ENCODE results near the gene SLC27A1.
"Not testable (repeated sequence)": the region's sequence is repeated elsewhere in the genome, so short reads cannot be mapped to it uniquely, and the experiment has no call there.

Gene SLC27A1

DNA sequence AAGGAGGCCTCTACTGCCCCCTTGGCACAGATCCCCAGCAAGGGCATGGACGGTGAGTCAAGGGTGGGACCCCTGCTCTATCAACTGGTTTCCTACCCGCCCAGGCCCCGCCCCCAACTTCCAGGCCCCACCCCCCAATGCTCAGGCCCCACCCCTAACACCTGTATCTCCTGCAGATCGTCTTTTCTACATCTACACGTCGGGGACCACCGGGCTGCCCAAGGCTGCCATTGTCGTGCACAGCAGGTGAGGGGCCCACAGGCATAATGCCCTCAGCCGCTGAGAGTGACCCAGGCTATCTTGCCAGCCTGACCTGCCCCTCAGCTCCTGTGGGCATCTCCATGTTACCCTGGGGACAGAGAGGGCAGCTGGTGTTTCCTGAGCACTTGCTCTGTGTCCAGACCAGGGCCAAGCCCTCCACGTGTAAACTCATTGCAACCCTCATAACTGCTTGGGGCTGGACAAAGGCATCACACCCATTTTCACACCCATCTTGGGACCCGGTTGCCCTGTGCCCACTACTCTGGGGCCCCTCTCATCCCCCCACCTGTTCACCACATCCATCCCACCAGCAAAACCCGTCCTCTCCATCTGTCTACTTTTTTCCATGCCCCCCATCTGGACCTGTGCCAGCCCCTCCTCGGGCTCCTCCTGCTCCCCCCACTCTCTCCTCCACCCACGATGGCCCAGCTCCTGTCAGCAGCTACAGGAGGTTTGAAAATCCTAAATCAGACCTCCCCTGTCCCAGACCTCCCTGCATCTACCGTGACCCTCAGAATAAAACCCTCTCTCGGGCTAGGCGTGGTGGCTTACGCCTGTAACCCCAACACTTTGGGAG, 17.2 kb downstream of the SLC27A1 start:
- no peak for DNase-seq

DNA sequence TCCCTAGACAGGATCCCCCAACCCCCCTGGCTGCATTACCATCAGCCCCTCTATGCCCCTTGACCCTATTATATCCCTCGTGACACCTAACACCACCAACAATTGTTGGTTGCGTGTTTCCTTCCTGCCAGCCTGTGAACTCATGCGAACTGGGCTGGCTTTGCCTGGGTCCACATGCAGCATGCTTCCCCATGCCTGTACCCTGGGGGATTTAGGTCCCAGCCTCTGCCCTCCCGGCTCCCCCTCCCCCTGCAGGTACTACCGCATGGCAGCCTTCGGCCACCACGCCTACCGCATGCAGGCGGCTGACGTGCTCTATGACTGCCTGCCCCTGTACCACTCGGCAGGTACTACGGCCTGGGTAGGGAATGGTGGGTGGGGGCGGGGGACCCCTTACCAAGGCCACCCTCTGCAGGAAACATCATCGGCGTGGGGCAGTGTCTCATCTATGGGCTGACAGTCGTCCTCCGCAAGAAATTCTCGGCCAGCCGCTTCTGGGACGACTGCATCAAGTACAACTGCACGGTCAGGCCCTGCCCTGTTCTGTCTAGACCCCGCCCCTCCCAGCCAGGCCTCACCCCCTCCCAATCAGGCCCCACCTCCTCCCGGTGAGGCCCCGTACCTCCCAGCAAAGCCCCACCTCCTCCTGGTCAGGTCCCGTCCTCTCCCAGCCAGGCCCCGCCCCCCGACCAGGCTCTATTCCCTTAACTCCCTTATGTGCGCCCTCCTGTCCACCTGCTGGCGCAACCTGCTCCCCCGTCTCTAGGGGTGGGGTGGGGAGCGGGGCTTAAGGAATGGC, 18.5 kb downstream of the SLC27A1 start:
- no peak for DNase-seq

DNA sequence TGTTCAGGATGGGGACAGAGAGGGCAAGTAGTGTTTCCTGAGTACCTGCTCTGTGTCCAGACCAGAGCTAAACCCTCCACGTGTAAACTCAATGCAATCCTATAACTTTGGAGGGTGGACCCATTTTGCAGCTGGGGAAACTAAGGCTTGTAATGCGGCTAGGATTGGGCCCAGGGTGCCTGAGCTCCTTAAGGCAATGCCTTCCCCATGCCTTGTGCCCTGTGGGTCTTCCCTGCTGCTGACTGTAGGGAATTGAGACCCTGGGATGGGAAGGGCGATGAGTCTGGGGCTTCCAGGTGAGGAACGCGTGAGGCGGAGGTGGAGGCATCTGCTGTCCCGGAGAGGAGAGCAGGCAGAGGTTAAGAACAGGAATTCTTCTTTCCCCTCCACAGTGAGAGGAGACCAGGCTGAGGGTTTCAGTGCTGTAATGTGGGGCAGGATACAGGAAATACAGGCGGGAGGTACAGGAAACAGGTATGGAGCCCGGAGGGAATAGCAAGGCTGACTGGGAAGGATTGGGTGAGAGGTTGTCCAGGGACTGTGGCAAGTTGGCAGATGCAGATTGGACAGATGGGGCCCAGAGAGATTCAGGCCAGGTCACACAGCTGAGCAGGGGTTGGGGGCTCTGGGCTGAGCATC, 19.2 kb downstream of the SLC27A1 start:
- DNase-seq, result no peak

DNA sequence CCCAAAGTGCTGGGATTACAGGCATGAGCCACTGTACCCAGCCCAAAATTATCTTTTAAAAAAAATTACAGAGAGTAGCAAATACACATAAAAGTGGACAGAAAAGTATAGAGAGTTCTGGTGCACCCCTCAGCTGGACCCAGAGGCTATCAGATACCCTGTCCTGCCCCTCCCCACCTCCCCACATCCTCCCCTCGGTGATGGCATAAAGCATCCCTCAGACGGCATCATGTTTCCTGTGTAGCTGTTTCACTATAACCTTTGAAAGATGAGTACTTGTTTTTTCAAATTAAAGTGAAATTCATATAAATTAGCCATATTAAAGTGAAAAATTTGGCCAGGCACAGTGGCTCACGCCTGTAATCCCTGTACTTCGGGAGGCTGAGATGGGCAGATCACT, 20.1 kb downstream of the SLC27A1 start:
- DNase-seq, result no peak

DNA sequence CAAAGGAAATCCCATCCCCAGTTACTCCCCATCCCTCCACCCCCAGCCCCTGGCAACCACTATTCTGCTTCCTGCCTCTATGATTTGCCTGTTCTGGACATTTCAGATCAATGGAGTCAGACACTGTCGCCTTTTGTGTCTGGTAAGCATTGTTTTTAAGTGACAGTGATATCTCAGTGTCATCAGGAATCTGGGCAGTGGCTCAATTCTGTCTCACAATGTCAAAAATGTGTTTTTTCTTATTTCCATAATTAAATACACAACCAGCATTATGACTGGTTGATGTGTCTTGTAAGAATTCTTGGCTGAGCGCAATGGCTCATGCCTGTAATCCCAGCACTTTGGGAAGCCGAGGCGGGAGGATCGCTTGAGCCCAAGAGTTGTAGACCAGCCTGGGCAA, 21.0 kb downstream of the SLC27A1 start:
- DNase-seq, result no peak

DNA sequence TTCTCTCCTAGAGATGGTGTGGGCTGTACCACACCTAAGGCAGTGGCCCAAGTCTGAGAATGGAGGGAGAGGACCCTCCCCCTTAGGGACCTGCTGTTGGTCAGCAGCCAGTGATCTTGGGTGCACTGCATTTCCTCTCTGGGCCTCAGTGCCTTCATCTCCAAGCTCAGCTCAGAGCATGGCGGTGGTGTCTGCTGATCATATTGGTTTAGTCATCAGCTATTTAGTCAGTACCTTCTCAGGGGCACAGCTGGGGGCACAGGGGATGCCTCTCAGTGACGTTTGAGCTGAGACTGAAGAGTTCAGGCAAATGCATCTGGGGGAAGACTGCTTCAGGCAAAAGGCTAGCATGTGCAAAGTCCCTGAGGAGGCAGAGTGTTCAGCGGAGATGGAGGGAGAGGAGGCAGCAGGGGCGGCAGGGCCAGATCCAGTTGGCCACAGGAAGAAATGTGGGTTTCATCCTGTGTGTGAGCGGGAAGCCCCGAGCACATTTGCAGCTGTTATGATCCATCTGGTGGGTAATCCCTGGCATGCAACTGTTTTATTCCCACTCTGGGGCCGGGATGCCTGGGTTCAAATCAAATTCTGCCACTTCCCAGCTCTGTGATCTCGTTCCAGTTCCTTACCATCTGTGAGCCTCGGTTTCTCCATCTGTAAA, 25.4 kb downstream of the SLC27A1 start:
- no peak for DNase-seq

DNA sequence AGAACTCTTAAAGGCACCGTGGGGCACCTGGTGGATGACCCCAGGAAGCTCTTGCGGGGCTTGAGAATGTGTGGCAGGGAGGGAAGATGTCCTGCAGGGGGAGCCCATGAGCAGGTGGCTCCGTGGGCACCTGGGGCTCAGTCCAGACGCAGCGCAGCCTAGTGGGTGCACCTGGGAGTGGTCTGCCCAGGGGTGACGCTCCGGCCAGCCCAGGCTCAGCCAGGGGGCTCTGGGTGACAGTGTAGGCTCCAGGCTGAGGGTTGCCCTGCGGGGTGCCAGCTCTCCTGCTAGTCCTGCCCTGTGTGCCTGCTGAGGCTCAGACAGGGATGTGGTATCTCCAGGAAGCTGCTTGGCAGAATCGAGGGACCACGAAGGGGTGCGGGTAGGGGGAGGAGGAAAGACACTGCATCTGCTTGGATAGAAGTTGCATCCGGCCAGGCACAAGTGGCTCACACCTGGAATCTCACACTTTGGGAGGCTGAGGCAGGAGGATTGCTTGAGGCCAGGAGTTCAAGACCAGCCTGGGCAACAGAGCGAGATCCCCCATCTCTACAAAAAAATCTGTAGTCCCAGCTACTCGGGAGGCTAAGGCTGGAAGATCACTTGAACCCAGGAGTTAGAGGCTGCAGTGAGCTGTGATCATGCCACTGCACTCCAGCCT, 26.1 kb downstream of the SLC27A1 start:
- peak in 1 of 2 experiments; percentile 58 for DNase-seq

DNA sequence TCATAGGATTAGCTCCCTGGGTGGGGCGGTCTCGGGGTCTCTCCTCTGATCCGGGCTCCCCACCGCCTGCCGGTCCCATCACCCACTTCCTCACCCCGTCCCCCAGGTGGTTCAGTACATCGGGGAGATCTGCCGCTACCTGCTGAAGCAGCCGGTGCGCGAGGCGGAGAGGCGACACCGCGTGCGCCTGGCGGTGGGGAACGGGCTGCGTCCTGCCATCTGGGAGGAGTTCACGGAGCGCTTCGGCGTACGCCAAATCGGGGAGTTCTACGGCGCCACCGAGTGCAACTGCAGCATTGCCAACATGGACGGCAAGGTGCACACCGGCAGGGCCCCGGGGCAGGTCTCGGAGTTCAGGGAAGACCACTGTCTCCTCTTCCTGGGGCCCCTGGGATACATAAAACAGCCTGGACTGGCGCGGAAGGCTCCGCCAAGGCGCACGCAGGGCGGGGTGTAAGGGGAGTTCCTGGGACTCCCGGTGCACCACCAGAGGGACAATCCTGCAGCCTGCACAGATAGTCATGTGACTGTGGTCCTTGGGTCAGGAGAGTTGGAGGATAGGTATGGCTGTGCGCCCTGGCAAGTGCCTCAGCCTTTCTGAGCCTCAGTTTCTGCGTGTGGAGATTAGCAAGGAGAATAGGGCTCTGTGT, 26.9 kb downstream of the SLC27A1 start:
- no peak for DNase-seq

DNA sequence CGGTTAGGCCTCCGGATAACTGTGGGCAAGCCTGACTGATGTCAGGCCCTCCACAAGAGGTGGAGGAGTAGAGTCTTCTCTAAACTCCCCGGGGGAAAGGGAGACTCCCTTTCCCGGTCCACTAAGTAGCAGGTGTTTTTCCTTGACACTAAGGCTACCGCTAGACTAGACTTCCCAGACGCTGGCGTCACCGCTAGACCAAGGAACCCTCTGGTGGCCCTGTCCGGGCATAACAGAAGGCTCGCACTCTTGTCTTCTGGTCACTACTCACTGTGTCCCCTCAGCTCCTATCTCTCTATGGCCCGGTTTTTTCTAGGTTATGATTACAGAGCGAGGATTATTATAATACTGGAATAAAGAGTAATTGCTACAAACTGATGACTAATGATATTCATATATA, 28.7 kb downstream of the SLC27A1 start:
- not testable (repeated sequence) for DNase-seq

DNA sequence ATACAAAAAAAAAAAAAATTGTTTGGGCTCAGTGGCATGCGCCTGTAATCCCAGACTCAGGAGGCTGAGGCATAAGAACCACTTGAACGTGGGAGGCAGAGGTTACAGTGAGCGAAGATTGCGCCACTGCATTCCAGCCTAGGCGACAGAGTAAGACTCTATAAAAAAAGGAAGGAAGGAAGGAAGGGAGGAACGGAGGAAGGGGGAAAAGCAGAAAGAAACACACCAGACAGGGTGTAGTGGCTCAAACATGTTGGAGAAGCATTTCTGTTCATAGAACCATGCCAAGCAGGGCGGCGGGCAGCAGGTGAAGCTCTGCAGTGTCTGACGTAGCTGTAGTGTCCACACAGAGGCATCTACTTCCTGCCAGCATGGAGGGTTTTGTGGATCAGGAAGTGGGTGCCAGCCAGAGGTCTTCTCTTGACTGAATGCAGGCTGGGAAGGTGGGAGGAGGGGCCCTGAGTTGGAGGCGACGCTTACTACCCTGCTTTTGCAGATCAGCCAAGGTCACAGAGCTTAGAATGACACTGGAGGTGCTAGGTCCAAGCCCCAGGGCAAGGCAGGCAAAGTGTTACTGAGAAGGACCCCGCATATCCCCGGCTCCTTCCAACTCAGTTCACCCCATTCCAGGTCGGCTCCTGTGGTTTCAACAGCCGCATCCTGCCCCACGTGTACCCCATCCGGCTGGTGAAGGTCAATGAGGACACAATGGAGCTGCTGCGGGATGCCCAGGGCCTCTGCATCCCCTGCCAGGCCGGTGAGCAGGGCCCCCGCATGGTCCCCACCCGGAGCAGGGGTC, 29.5 kb downstream of the SLC27A1 start:
- DNase-seq, result no peak

DNA sequence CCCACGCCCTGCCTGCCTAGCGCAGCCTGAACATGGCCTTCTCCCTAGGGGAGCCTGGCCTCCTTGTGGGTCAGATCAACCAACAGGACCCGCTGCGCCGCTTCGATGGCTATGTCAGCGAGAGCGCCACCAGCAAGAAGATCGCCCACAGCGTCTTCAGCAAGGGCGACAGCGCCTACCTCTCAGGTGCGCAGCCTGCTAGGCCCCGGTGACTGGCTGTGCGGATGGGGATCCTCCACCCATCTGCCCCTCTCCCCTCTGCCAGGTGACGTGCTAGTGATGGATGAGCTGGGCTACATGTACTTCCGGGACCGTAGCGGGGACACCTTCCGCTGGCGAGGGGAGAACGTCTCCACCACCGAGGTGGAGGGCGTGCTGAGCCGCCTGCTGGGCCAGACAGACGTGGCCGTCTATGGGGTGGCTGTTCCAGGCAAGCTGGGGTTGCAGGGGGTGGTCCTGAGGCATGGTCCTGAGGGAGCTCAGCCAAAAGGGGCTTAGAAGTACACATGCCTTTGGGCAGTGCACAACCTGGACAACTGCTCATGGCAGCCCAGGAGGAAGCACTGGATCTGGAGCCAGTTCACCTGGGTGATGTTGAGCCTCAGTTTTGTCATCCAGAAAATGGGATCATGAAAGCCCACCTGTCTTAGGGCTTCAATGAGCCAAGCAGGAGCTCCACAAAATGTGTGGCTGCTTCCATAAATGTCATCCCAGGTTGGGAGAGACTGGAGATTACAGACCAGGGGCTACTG, 30.3 kb downstream of the SLC27A1 start:
- no peak for DNase-seq

DNA sequence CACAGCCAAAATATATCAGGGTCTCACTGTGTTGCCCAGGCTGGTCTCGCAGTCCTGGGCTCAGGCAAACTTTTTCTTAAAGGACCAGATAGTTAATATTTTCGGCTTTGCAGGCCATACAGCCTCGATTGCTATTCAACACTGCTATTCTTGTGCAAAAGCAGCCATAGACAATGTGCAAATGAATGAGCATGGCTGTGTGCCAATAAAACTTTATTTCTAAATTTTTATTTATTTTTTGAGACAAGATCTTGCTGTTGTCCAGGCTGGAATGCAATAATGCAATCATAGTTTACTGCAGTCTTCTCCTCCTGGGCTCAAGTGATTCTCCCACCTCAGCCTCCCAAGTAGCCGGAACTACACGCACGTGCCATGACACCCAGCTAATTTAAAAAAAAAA, 32.9 kb downstream of the SLC27A1 start:
- DNase-seq, result no peak

DNA sequence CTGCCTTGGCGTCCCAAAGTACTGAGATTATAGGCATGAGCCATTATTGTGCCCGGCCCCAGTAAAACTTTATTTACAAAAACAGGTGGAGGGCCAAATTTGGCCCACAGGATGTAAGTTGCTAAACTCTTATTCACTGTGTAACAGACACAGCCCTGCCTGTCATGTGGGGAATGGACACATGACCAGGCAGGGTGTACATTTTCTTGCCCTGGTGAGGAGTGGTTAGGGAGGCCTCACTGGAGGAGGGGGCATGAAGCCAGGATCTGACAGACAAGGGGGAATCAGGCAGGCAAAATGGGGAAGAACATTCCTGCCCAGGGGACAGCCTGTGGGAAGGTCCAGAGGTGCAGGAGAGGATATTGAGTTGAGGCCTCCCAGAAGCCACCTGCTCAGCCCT, 33.7 kb downstream of the SLC27A1 start:
- DNase-seq, result no peak

DNA sequence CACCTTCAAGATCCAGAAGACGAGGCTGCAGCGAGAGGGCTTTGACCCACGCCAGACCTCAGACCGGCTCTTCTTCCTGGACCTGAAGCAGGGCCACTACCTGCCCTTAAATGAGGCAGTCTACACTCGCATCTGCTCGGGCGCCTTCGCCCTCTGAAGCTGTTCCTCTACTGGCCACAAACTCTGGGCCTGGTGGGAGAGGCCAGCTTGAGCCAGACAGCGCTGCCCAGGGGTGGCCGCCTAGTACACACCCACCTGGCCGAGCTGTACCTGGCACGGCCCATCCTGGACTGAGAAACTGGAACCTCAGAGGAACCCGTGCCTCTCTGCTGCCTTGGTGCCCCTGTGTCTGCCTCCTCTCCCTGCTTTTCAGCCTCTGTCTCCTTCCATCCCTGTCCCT, 34.1 kb downstream of the SLC27A1 start:
- no peak for DNase-seq

DNA sequence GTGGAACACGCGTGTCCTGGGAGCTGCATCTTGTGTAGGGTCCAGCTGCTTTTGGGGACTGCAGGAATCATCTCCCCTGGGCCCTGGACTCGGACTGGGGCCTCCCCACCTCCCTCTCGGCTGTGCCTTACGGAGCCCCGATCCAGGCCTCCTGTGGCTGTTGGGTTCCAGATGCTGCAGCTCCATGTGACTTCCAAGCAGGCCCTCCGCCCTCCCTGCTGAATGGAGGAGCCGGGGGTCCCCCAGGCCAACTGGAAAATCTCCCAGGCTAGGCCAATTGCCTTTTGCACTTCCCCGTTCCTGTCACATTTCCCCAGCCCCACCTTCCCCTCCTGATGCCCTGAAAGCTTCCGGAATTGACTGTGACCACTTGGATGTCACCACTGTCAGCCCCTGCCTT, 34.9 kb downstream of the SLC27A1 start:
- no peak for DNase-seq

DNA sequence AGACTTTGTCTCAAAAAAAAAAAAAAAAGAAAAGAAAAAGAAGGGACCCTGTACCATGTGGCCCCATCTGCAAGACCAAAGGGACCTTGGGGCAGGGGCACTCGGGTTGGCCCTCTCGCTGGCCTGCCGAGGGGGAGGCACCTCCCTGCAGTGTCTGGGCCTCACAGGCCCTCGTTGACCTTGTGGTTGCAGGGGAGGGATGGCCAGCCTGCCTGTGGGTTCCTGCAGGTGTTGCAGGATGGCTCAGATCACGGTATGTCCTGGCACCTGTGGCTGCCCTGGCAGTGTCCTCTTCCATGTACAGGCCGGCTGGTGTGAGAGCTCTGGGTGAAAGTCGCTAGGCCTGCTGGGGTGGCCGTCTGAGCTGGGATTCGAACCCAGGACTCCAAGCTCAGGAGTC, 36.4 kb downstream of the SLC27A1 start:
- DNase-seq, result no peak

DNA sequence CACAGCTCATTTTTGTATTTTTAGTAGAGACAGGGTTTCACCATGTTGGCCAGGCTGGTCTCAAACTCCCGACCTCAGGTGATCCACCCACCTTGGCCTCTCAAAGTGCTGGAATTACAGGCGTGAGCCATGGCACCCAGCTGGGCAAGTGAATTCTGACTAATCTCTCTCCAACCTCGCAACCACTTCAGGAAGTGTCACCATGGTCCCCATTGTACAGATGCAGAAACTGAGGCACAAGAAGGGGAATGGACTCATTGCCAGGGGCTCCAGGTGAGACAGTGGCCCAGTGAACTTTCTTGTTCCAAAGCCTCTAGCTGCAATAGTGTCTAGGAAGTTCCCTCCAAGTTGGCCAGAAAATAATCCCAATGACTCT, 38.2 kb downstream of the SLC27A1 start:
- DNase-seq, result not testable (repeated sequence)

DNA sequence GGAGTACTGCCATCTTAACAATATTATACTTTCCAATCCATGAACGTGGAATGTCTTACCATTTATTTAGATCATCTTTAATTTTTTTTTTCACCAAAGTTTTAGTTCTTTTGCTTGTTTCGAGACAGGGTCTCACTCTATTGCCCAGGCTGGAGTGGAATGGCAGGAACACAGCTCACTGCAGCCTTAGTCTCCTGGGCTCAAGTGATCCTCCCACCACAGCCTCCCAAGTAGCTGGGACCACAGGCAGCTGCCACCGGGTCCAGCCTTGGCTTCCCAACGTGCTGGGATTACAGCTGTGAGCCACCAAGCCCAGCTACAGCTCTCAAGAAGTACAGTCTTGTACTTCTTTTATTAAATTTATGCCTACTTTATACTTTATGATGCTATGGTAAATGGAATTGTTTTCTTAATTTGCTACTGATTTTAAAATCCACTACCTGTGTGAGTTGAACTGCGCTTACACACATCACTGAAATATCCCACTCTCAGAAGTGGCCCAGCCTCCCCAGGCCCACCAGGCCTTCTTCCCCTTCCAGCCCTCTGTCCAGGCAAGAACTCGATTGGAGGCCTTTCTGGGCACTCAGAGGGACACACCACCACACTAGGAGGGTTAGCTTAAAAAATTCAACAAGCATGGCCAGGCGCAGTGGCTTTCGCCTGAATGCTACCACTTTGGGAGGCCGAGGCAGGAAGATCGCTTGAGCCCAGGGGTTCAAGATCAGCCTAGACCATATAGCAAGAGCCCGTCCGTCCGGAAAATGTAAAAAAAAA, 40.1 kb downstream of the SLC27A1 start:
- DNase-seq, result no peak

DNA sequence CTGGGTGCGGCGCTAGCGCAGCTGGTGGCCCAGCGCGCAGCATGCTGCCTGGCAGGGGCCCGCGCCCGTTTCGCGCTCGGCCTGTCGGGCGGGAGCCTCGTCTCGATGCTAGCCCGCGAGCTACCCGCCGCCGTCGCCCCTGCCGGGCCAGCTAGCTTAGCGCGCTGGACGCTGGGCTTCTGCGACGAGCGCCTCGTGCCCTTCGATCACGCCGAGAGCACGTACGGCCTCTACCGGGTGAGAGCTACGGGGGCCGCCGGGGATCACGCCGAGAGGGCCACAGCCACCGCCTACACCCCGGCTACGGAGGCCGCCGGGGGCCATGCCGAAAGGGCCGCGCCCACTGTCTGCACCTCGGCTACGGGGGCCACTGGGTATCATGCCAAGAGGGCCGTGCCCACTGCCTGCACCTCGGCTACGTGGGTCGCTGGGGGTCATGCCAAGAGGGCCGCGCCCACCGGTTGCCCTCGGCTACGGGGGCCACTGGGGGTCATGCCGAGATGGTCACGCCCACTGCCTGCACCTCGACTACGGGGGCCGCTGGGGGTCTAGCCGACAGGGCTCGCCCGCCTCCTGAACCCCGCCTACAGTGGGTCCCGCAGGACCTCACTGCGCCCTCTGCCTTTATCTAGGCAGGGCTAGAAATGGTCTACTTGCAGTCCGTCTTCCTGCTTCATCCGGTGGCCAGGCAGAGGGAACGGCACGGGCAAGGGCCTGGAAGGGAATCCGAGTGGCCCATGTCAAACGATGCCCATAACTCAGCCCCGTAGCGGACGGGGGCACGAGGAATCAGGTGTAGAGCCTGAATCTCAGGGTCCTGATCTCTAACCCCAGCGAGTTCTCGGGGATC, 41.6 kb downstream of the SLC27A1 start:
- peak in 1 of 2 experiments; percentile 68 for DNase-seq

Measured in NCI-H446 (cell line).